ENCODE measurements around the gene OSBPL6.

Gene OSBPL6

GRCh38 chr2:178386986-178387597, 192.8 kb downstream of the OSBPL6 start:
- Histone ChIP-seq H3K9ac (ENCODE audit: low read depth in 1 of 2, low read length in 2 of 2) (no peak overlapping the region), H3K27me3 (ENCODE audit: control insufficient read depth in 2 of 2, insufficient read depth in 2 of 2, low read length in 2 of 2) (no peaks in the 10 kb centered on the region), H3K27ac (ENCODE audit: low read depth in 2 of 2, low read length in 2 of 2) (no peak overlapping the region), H3K36me3 (ENCODE audit: control insufficient read depth in 2 of 2, insufficient read depth in 2 of 2, low read length in 2 of 2) (no peaks in the 10 kb centered on the region), H3K4me3 (ENCODE audit: low read length in 2 of 2) (no peak overlapping the region), H3K4me1 (ENCODE audit: control insufficient read depth in 2 of 2, insufficient read depth in 2 of 2, low read length in 2 of 2) (no peaks in the 10 kb centered on the region), H3K9me3 (ENCODE audit: control insufficient read depth in 2 of 2, low read length in 2 of 2) (no peaks in the 10 kb centered on the region)

GRCh38 chr2:178388287-178388686, 194.0 kb downstream of the OSBPL6 start:
- Histone ChIP-seq H3K4me3 (ENCODE audit: low read length in 2 of 2) (no peak overlapping the region), H3K9me3 (ENCODE audit: control insufficient read depth in 2 of 2, low read length in 2 of 2) (no peaks in the 10 kb centered on the region), H3K4me1 (ENCODE audit: control insufficient read depth in 2 of 2, insufficient read depth in 2 of 2, low read length in 2 of 2) (no peaks in the 10 kb centered on the region), H3K27ac (ENCODE audit: low read depth in 2 of 2, low read length in 2 of 2) (no peak overlapping the region), H3K9ac (ENCODE audit: low read depth in 1 of 2, low read length in 2 of 2) (no peak overlapping the region), H3K27me3 (ENCODE audit: control insufficient read depth in 2 of 2, insufficient read depth in 2 of 2, low read length in 2 of 2) (no peaks in the 10 kb centered on the region), H3K36me3 (ENCODE audit: control insufficient read depth in 2 of 2, insufficient read depth in 2 of 2, low read length in 2 of 2) (no peaks in the 10 kb centered on the region)

GRCh38 chr2:178391701-178392100, 197.4 kb downstream of the OSBPL6 start:
- Histone ChIP-seq H3K36me3 (ENCODE audit: control insufficient read depth in 2 of 2, insufficient read depth in 2 of 2, low read length in 2 of 2) (no peaks in the 10 kb centered on the region), H3K9ac (ENCODE audit: low read depth in 1 of 2, low read length in 2 of 2) (no peak overlapping the region), H3K4me3 (ENCODE audit: low read length in 2 of 2) (no peak overlapping the region), H3K27me3 (ENCODE audit: control insufficient read depth in 2 of 2, insufficient read depth in 2 of 2, low read length in 2 of 2) (no peaks in the 10 kb centered on the region), H3K4me1 (ENCODE audit: control insufficient read depth in 2 of 2, insufficient read depth in 2 of 2, low read length in 2 of 2) (no peaks in the 10 kb centered on the region), H3K27ac (ENCODE audit: low read depth in 2 of 2, low read length in 2 of 2) (no peak overlapping the region), H3K9me3 (ENCODE audit: control insufficient read depth in 2 of 2, low read length in 2 of 2) (no peaks in the 10 kb centered on the region)

GRCh38 chr2:178392215-178392614, 197.9 kb downstream of the OSBPL6 start:
- H3K36me3 ChIP-seq (ENCODE audit: control insufficient read depth in 2 of 2, insufficient read depth in 2 of 2, low read length in 2 of 2): no peaks in the 10 kb centered on the region
- H3K9ac ChIP-seq (ENCODE audit: low read depth in 1 of 2, low read length in 2 of 2): no peak overlapping the region
- no peaks in the 10 kb centered on the region for H3K4me1 ChIP-seq (ENCODE audit: control insufficient read depth in 2 of 2, insufficient read depth in 2 of 2, low read length in 2 of 2)
- no peak overlapping the region for H3K27ac ChIP-seq (ENCODE audit: low read depth in 2 of 2, low read length in 2 of 2)
- no peaks in the 10 kb centered on the region for H3K27me3 ChIP-seq (ENCODE audit: control insufficient read depth in 2 of 2, insufficient read depth in 2 of 2, low read length in 2 of 2)
- no peak overlapping the region for H3K4me3 ChIP-seq (ENCODE audit: low read length in 2 of 2)
- H3K9me3 ChIP-seq (ENCODE audit: control insufficient read depth in 2 of 2, low read length in 2 of 2): no peaks in the 10 kb centered on the region

GRCh38 chr2:178394859-178395258, 200.5 kb downstream of the OSBPL6 start:
- Histone ChIP-seq H3K4me1 (ENCODE audit: control insufficient read depth in 2 of 2, insufficient read depth in 2 of 2, low read length in 2 of 2) (no peaks in the 10 kb centered on the region), H3K9ac (ENCODE audit: low read depth in 1 of 2, low read length in 2 of 2) (no peak overlapping the region), H3K4me3 (ENCODE audit: low read length in 2 of 2) (no peak overlapping the region), H3K27ac (ENCODE audit: low read depth in 2 of 2, low read length in 2 of 2) (no peak overlapping the region), H3K27me3 (ENCODE audit: control insufficient read depth in 2 of 2, insufficient read depth in 2 of 2, low read length in 2 of 2) (no peaks in the 10 kb centered on the region), H3K9me3 (ENCODE audit: control insufficient read depth in 2 of 2, low read length in 2 of 2) (no peaks in the 10 kb centered on the region), H3K36me3 (ENCODE audit: control insufficient read depth in 2 of 2, insufficient read depth in 2 of 2, low read length in 2 of 2) (no peaks in the 10 kb centered on the region)

- Histone ChIP-seq H3K4me1 (ENCODE audit: control insufficient read depth in 2 of 2, insufficient read depth in 2 of 2, low read length in 2 of 2) (no peaks in the 10 kb centered on the region), H3K9ac (ENCODE audit: low read depth in 1 of 2, low read length in 2 of 2) (no peak overlapping the region), H3K4me3 (ENCODE audit: low read length in 2 of 2) (no peak overlapping the region), H3K36me3 (ENCODE audit: control insufficient read depth in 2 of 2, insufficient read depth in 2 of 2, low read length in 2 of 2) (no peaks in the 10 kb centered on the region), H3K27me3 (ENCODE audit: control insufficient read depth in 2 of 2, insufficient read depth in 2 of 2, low read length in 2 of 2) (no peaks in the 10 kb centered on the region), H3K27ac (ENCODE audit: low read depth in 2 of 2, low read length in 2 of 2) (no peak overlapping the region), H3K9me3 (ENCODE audit: control insufficient read depth in 2 of 2, low read length in 2 of 2) (no peaks in the 10 kb centered on the region)
Observed at GRCh38 chr2:178395295-178395694, 201.0 kb downstream of the OSBPL6 start.

- H3K27ac ChIP-seq (ENCODE audit: low read depth in 2 of 2, low read length in 2 of 2): no peak overlapping the region
- no peaks in the 10 kb centered on the region for H3K36me3 ChIP-seq (ENCODE audit: control insufficient read depth in 2 of 2, insufficient read depth in 2 of 2, low read length in 2 of 2)
- H3K4me3 ChIP-seq (ENCODE audit: low read length in 2 of 2): no peak overlapping the region
- H3K9me3 ChIP-seq (ENCODE audit: control insufficient read depth in 2 of 2, low read length in 2 of 2): no peaks in the 10 kb centered on the region
- no peak overlapping the region for H3K9ac ChIP-seq (ENCODE audit: low read depth in 1 of 2, low read length in 2 of 2)
- H3K27me3 ChIP-seq (ENCODE audit: control insufficient read depth in 2 of 2, insufficient read depth in 2 of 2, low read length in 2 of 2): no peaks in the 10 kb centered on the region
- no peaks in the 10 kb centered on the region for H3K4me1 ChIP-seq (ENCODE audit: control insufficient read depth in 2 of 2, insufficient read depth in 2 of 2, low read length in 2 of 2)
Observed at GRCh38 chr2:178395941-178396570, 201.7 kb downstream of the OSBPL6 start.

- Histone ChIP-seq H3K36me3 (ENCODE audit: control insufficient read depth in 2 of 2, insufficient read depth in 2 of 2, low read length in 2 of 2) (no peaks in the 10 kb centered on the region), H3K27me3 (ENCODE audit: control insufficient read depth in 2 of 2, insufficient read depth in 2 of 2, low read length in 2 of 2) (no peaks in the 10 kb centered on the region), H3K9me3 (ENCODE audit: control insufficient read depth in 2 of 2, low read length in 2 of 2) (no peaks in the 10 kb centered on the region), H3K27ac (ENCODE audit: low read depth in 2 of 2, low read length in 2 of 2) (no peak overlapping the region), H3K9ac (ENCODE audit: low read depth in 1 of 2, low read length in 2 of 2) (no peak overlapping the region), H3K4me1 (ENCODE audit: control insufficient read depth in 2 of 2, insufficient read depth in 2 of 2, low read length in 2 of 2) (no peaks in the 10 kb centered on the region), H3K4me3 (ENCODE audit: low read length in 2 of 2) (no peak overlapping the region)
Observed at GRCh38 chr2:178397002-178397605, 202.8 kb downstream of the OSBPL6 start.

- Histone ChIP-seq H3K27me3 (ENCODE audit: control insufficient read depth in 2 of 2, insufficient read depth in 2 of 2, low read length in 2 of 2) (no peaks in the 10 kb centered on the region), H3K9ac (ENCODE audit: low read depth in 1 of 2, low read length in 2 of 2) (no peak overlapping the region), H3K4me1 (ENCODE audit: control insufficient read depth in 2 of 2, insufficient read depth in 2 of 2, low read length in 2 of 2) (no peaks in the 10 kb centered on the region), H3K27ac (ENCODE audit: low read depth in 2 of 2, low read length in 2 of 2) (no peak overlapping the region), H3K9me3 (ENCODE audit: control insufficient read depth in 2 of 2, low read length in 2 of 2) (no peaks in the 10 kb centered on the region), H3K36me3 (ENCODE audit: control insufficient read depth in 2 of 2, insufficient read depth in 2 of 2, low read length in 2 of 2) (no peaks in the 10 kb centered on the region), H3K4me3 (ENCODE audit: low read length in 2 of 2) (no peak overlapping the region)
Observed at GRCh38 chr2:178401994-178402437, 207.7 kb downstream of the OSBPL6 start.

- Histone ChIP-seq H3K27ac (ENCODE audit: low read depth in 2 of 2, low read length in 2 of 2) (no peak overlapping the region), H3K9ac (ENCODE audit: low read depth in 1 of 2, low read length in 2 of 2) (no peak overlapping the region), H3K27me3 (ENCODE audit: control insufficient read depth in 2 of 2, insufficient read depth in 2 of 2, low read length in 2 of 2) (no peaks in the 10 kb centered on the region), H3K4me3 (ENCODE audit: low read length in 2 of 2) (no peak overlapping the region), H3K36me3 (ENCODE audit: control insufficient read depth in 2 of 2, insufficient read depth in 2 of 2, low read length in 2 of 2) (no peaks in the 10 kb centered on the region), H3K4me1 (ENCODE audit: control insufficient read depth in 2 of 2, insufficient read depth in 2 of 2, low read length in 2 of 2) (no peaks in the 10 kb centered on the region), H3K9me3 (ENCODE audit: control insufficient read depth in 2 of 2, low read length in 2 of 2) (no peaks in the 10 kb centered on the region)
Observed at GRCh38 chr2:178403671-178404306, 209.5 kb downstream of the OSBPL6 start.

All from mucosa of rectum (tissue), 2 donors.